IPS-20b (cell line): ENCODE measurements around the gene RRAD.
"Not testable (repeated sequence)": the region's sequence is repeated elsewhere in the genome, so short reads cannot be mapped to it uniquely, and the experiment has no call there.

Experiments
- H3K27ac ChIP-seq: one replicate; pipeline ENCODE4 v1.5.1; 2013; ENCODE audit warnings: low read length
- H3K27me3 ChIP-seq: 2 replicates; pipeline ENCODE4 v1.6.1; 2013; ENCODE audit warnings: mild to moderate bottlenecking, low read length, inconsistent platforms; ENCODE audit not compliant: insufficient read depth
- H3K36me3 ChIP-seq: 2 replicates; pipeline ENCODE4 v1.6.1; 2013; ENCODE audit warnings: low read depth, mild to moderate bottlenecking, inconsistent platforms, low read length, moderate library complexity; ENCODE audit not compliant: insufficient read depth
- H3K4me1 ChIP-seq: 2 replicates; pipeline ENCODE4 v1.6.1; 2013; ENCODE audit warnings: mild to moderate bottlenecking, control low read depth, inconsistent platforms, low read length, moderate library complexity; ENCODE audit not compliant: insufficient read depth
- H3K4me3 ChIP-seq: 2 replicates; pipeline ENCODE4 v1.5.1; 2013; ENCODE audit warnings: mild to moderate bottlenecking, low read length, inconsistent platforms
- H3K9ac ChIP-seq: 2 replicates; pipeline ENCODE4 v1.6.1; 2013; ENCODE audit warnings: low read depth, mild to moderate bottlenecking, inconsistent platforms, low read length, moderate library complexity
- H3K9me3 ChIP-seq: 2 replicates; pipeline ENCODE4 v1.6.1; 2013; ENCODE audit warnings: mild to moderate bottlenecking, low read depth, low read length, inconsistent platforms; ENCODE audit not compliant: insufficient read depth

The RRAD gene

DNA sequence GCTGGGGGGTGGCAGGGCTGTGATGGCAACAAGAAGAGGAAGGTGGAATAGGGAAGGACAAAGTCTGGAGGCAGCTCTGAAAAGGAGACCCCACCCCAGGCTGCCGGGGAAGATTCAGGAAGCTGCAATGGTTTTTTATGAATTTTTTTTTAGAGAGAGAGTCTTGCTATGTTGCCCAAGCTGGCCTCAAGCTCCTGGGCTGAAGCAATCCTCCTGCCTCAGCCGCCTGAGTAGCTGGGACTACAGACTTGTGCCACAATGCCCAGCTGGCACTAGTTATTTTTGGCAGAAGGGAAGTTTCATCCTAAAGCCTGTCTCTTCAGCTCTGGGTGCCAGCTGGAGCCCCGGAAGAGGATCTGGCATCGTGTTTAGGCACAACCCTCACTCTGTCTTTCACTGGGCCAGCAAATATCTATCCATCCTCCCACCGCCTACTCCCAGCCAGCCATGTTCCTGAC lies 34.4 kb upstream of the RRAD start:
- H3K4me3 ChIP-seq, result no peak overlapping the region
- no peaks in the 10 kb centered on the region for H3K27me3 ChIP-seq
- no peak overlapping the region for H3K9ac ChIP-seq
- H3K27ac ChIP-seq, result no peak overlapping the region
- no peaks in the 10 kb centered on the region for H3K36me3 ChIP-seq
- H3K4me1 ChIP-seq, result no peaks in the 10 kb centered on the region
- H3K9me3 ChIP-seq, result no peaks in the 10 kb centered on the region

- Histone ChIP-seq H3K9me3 (no peaks in the 10 kb centered on the region), H3K9ac (no peak overlapping the region), H3K27me3 (no peaks in the 10 kb centered on the region), H3K36me3 (no peaks in the 10 kb centered on the region), H3K27ac (no peak overlapping the region), H3K4me1 (no peaks in the 10 kb centered on the region), H3K4me3 (no peak overlapping the region)
These were observed 33.7 kb upstream of the RRAD start for GRCh38 chr16:66958857-66959703.

GRCh38 chr16:66956154-66956457 lies 30.8 kb upstream of the RRAD start:
- not testable (repeated sequence) for H3K27ac ChIP-seq, H3K36me3 ChIP-seq, H3K4me1 ChIP-seq, H3K27me3 ChIP-seq, H3K4me3 ChIP-seq, H3K9me3 ChIP-seq, H3K9ac ChIP-seq

DNA sequence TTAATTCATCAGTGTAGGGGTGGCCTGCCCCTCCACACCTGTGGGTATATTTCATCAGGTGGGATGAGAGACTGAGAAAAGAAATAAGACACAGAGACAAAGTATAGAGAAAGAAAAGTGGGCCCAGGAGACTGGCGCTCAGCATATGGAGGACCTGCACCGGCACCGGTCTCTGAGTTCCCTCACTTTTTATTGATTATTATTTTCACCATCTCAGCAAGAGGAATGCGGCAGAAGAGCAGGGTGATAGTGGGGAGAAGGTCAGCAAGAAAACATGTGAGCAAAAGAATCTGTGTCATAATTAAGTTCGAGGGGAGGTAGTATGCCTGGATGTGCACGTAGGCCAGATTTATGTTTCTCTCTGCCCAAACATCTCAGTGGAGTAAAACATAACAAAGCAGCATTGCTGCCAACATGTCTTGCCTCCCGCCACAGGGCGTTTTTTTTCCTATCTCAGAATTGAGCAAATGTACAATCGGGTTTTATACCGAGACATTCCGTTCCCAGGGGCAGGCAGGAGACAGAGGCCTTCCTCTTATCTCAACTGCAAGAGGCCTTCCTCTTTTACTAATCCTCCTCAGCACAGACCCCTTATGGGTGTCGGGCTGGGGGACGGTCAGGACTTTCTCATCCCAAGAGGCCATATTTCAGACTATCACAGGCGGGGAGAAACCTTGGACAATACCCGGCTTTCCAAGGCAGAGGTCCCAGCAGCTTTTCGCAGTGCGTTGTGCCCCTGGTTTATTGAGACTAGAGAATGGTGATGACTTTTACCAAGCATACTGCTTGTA lies 30.2 kb upstream of the RRAD start:
- not testable (repeated sequence) for H3K4me3 ChIP-seq, H3K27ac ChIP-seq, H3K9me3 ChIP-seq, H3K9ac ChIP-seq, H3K4me1 ChIP-seq, H3K36me3 ChIP-seq
- H3K27me3 ChIP-seq, result peaks cover 14% of the 10 kb centered on the region

- no peak overlapping the region for H3K9ac ChIP-seq
- no peak overlapping the region for H3K27ac ChIP-seq
- no peaks in the 10 kb centered on the region for H3K4me1 ChIP-seq
- no peaks in the 10 kb centered on the region for H3K36me3 ChIP-seq
- peaks cover 28% of the 10 kb centered on the region for H3K27me3 ChIP-seq
- H3K9me3 ChIP-seq, result no peaks in the 10 kb centered on the region
- no peak overlapping the region for H3K4me3 ChIP-seq
These were observed 28.8 kb upstream of the RRAD start for GRCh38 chr16:66954097-66954659.

- peaks cover 34% of the 10 kb centered on the region for H3K27me3 ChIP-seq
- H3K4me3 ChIP-seq, result no peak overlapping the region
- H3K36me3 ChIP-seq, result no peaks in the 10 kb centered on the region
- no peak overlapping the region for H3K9ac ChIP-seq
- H3K9me3 ChIP-seq, result no peaks in the 10 kb centered on the region
- no peak overlapping the region for H3K27ac ChIP-seq
- no peaks in the 10 kb centered on the region; the same call in 1 of the 2 replicates for H3K4me1 ChIP-seq
These were observed 28.2 kb upstream of the RRAD start for GRCh38 chr16:66953462-66954096.

DNA sequence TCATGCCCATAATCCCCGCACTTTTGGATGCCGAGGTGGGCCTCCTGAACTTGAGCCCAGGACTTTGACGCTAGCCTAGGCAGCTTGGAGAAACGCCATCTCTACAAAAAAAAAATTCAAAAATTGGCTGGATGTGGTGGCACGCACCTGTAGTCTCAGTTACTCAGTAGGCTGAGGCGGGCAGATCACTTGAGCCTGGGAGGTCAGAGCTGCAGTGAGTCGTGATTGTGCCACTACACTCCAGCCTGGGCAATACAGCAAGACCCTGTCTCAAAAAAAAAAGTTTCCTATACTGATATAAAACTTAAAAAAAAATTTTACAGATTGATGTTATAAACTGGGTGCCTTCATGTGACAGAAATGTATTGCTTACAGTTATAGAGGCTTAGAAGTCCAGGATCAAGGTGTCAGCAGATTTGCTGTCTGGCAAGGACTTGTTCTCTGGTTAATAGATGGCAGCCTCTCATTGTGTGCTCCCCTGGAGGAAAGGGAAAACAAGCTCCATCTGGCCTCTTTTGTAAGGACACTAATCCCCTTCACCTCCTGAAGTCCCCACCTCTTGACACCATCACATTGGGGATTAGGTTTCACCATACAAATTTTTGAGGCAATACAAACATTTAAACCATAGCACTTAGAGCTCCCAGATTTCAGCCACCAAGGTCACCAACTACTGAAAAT lies 27.2 kb upstream of the RRAD start:
- no peak overlapping the region for H3K27ac ChIP-seq
- no peaks in the 10 kb centered on the region for H3K9me3 ChIP-seq
- no peak overlapping the region for H3K4me3 ChIP-seq
- no peak overlapping the region for H3K9ac ChIP-seq
- H3K4me1 ChIP-seq, result no peaks in the 10 kb centered on the region; the same call in 1 of the 2 replicates
- H3K36me3 ChIP-seq, result no peaks in the 10 kb centered on the region
- peaks cover 44% of the 10 kb centered on the region for H3K27me3 ChIP-seq

GRCh38 chr16:66950971-66951790 lies 25.8 kb upstream of the RRAD start:
- Histone ChIP-seq H3K27ac (no peak overlapping the region), H3K9me3 (no peaks in the 10 kb centered on the region), H3K4me3 (no peak overlapping the region), H3K36me3 (no peaks in the 10 kb centered on the region), H3K4me1 (no peaks in the 10 kb centered on the region; the same call in 1 of the 2 replicates), H3K9ac (no peak overlapping the region), H3K27me3 (peaks cover 55% of the 10 kb centered on the region)

DNA sequence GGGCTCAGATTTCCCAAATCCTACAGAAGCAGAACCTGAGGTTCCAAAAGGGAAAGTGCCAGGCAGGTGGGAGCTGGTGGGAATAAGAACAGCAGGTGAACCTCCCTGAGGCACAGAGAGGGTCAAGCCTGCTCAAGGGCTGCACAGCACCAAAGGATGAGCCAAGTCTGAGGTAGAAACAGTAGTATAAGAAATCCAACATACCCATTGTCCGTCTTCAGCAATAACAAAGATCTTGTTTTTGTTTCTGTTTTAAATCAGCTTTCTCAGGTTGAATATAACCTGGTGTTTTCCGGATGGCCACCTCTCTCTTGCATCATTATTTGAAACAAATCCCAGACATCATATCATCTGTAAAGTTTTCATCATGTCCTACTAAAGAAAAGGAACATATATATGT lies 25.1 kb upstream of the RRAD start:
- H3K9me3 ChIP-seq, result no peaks in the 10 kb centered on the region
- no peak overlapping the region for H3K27ac ChIP-seq
- H3K4me3 ChIP-seq, result no peak overlapping the region
- H3K36me3 ChIP-seq, result no peaks in the 10 kb centered on the region
- H3K9ac ChIP-seq, result no peak overlapping the region
- peaks cover 55% of the 10 kb centered on the region for H3K27me3 ChIP-seq
- no peaks in the 10 kb centered on the region; the same call in 1 of the 2 replicates for H3K4me1 ChIP-seq

DNA sequence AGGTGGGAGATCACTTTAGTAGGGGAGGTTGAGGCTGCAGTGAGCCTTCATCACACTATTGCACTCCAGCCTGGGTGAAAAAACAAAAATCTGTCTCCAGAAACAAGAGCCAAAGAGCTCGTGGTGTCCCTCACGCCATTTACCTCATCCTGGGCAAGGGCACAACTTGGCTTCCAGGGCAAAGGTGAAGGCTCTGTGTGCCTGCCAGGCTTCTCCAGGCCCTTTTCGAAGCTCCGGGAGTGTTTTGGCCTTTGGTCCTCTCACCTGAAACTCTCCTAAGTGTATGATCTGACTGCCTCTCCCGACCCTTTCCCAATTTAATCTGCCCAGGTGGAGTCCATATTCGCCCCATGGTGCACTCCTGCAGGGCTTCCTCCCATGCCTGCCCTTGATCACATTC lies 24.1 kb upstream of the RRAD start:
- H3K36me3 ChIP-seq, result no peaks in the 10 kb centered on the region
- no peaks in the 10 kb centered on the region for H3K9me3 ChIP-seq
- no peaks in the 10 kb centered on the region; the same call in 1 of the 2 replicates for H3K4me1 ChIP-seq
- H3K27ac ChIP-seq, result no peak overlapping the region
- no peak overlapping the region for H3K4me3 ChIP-seq
- peaks cover 55% of the 10 kb centered on the region for H3K27me3 ChIP-seq
- H3K9ac ChIP-seq, result no peak overlapping the region
